HG02870 (cell line): ENCODE data around the gene RGMB.
A peak's percentile ranks its signal among the peaks of the same experiment; 100 is the strongest.

Experiments
- ATAC-seq: cut with Tn5 transposase; IDR thresholded peaks from one replicate; pipeline ENCODE4 v1.9.1; 2021; ENCODE audit warnings: mild to moderate bottlenecking, moderate library complexity; ENCODE audit not compliant: unreplicated experiment

Gene RGMB

DNA sequence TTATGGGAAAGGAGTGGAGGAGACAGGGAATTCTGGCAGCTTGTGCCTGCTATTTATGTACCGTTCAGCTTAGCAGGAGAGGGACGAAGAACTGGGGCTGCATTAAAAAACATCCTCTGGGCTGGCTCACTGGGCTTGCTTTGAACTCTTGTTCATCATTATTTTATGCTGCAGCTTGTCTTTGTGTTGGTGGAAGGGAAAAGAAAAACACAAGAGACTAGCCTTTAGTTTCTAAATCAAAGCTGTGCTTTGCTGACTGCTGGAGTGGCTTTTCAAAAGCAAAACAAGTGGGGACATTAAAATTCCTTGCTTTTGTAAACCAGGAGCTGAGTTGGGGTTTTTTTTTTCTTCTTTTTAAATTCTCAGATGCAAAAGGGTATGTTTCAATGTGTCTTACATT, 5.9 kb upstream of the RGMB start:
- ATAC-seq = no peak

DNA sequence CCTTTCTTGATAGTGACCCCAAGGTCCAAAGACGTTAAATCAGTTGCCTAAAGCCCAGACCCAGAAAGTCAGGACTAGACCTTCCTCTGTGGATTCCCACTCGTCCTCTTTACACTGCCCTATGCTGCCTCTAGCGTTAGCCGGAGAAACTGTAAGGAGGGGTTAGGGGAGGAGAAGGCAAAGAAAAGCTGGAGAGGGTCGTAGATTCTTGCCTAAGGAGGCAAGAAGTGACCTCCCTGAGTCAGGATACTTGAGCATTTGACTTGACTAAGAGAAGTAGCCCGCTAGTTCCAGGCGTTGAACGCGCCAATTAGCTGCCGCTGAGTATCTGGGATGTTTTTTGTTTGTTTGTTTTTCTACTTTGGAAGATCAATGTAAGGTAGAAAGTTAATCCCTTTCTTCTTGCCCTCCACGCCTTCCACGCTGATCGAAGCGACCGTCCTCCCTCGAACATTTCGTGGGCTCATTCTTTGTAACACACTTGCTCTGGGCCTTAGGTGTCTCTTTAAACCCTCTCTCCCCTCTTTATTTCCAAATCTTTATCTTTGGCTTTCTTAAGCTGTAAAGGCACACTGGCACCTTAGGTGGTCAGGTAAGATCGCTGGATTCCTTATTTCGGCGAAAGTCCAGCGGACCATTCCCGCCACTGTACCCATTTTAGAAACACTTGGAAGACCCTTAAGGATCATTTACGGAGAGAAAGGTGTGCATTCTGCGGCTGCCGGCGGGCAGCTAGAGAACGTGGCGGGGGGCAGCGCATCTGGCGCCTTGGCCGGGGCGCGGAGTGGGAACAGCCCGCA, 5.1 kb upstream of the RGMB start:
- peak; percentile 42 for ATAC-seq

DNA sequence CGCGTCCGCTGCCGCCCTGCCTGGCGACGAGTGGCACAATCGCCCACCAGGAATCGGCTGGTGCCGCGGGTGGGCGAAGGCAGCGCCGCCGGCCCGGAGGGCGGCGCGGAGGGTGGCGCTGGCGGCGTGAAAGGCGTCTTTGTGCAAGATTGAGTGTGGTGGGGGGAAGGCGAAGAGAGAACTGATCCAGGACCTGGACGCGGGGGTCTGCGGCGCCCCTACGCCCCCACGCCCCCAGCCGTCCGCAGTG, 4.6 kb upstream of the RGMB start:
- no peak for ATAC-seq

DNA sequence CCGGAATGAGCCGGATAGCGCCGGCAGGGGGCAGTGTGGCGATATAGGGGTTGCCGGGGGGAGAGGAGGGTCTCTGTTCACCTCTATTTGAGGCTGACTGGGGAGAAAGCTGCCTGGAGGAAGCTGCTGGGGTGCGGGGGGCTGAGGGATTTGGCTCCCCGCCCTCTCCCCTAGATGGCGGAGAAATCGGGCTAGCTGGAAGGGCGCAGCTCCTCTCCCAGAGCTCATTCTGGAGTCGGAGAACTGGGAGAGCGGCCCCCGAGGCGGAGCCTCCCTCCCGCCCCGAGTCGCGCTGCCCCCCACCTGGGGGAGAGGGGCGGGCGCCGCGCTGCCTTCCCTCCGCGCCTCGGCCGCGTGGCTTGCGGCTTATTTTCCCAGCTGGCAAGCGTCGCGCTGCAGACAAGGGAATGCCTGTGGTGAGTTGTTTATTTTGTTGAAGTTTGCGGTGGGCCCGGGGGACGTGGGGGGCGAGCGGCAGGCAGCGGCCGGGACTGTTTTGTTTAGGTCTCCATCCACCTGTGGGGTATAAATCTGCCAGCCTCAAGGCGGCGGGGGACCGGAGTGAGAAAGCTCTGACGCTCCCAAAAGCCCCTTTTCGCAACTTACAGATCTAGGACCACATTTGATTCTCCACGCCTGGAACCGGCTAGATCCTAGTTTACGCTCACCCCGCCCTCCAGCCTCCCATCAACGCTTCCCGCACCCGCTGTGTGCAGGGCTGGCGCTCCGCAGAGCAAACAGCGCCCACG, 4.1 kb upstream of the RGMB start:
- ATAC-seq = no peak

DNA sequence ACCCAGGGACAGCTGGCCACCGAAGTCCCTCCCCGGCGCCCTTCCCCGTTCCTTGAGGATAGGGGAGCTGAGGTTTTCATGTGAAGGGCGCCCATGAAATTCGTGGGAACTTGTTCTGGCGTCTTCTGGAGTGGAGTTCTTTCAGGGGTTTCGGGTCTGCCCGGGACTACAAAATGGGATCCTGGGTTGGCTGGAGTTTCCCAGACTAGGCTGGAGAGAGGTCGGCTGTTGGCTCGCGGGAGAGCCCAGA, 3.6 kb upstream of the RGMB start:
- no peak for ATAC-seq

DNA sequence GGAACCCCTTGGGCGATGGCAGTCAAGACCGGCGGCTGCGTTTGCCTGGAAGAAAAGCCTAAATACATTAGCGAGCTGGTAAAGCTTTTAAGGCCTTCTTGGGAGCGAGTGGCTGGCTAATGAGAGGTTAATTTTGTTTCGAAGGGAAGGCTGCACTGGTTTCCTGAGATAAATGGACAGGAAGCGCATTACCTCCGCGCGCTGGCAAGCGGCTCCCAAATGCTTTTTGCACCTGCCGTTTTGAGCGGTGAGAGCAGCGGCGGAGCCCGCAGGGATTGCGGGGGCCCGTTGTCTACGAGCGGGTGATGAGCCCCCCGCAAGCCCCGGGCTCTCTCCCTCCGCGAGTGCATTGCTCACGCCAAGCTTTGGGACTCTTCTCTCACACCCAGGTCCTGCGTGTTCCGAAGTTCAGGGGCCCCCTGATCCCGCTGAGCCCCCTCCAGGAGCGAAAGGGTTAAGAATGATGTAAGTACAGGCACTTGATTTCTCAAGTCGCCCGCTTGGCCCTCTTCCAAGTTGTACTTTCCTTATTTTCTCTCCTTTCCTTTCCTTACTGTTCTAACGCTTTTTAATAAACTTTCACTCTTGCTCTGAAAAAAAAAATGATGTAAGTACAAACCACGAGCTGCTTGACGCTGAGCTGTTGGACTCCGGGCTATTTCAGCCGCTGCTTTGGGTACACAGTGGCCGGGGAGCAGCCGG, 3.1 kb upstream of the RGMB start:
- ATAC-seq = no peak

DNA sequence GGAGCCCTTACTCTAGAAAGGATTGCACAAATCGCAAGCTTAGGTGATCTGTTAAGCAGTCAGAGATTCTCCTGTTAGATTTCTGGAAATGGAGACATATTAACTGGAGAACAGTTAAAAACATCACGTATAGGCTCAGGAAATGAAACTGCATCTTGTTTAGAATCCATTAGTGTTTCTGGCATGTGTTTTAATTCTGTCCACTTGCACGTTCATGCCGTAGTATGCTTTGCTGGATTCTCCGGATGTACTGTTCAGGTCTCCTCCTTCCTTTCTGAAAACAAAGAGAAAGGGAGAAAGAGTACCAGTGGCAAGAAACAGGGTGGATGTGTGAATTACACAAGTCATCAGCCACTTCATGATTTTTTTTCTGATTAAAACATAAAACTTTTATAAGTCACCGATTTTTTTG, 2.5 kb upstream of the RGMB start:
- no peak for ATAC-seq

DNA sequence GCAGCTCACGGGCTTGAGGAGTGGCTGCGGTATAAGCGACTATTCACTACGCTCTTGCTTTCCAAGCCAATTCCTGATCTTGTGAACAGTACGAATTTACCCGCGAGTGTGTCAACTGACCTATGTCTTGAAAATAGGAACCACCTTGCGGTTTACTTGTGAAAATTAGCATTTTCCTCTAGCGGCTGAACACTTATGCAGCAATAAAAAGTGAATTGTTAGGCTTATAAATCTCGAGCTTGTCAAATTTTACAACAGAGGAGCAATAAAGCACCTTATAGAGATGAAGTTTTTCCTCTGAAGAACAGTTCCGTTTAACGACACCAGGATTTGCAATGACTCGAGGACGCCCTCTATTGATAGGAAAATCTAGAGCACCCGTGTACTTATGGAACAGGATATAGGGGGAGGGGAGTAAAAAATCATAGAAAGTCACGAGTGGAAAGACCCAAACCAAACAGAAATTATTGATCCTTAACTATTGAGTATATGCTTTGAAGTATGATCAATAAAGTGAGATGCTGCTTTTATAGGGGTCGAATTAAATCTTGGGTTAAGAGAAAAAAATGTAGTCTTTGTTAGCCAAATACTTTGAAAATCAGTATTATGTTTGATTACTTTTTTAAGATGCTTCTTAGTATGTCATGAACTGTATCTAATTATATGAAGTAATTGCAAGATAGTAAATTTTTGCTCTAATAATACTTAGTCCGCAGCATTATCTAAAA, 1.9 kb upstream of the RGMB start:
- ATAC-seq = no peak

DNA sequence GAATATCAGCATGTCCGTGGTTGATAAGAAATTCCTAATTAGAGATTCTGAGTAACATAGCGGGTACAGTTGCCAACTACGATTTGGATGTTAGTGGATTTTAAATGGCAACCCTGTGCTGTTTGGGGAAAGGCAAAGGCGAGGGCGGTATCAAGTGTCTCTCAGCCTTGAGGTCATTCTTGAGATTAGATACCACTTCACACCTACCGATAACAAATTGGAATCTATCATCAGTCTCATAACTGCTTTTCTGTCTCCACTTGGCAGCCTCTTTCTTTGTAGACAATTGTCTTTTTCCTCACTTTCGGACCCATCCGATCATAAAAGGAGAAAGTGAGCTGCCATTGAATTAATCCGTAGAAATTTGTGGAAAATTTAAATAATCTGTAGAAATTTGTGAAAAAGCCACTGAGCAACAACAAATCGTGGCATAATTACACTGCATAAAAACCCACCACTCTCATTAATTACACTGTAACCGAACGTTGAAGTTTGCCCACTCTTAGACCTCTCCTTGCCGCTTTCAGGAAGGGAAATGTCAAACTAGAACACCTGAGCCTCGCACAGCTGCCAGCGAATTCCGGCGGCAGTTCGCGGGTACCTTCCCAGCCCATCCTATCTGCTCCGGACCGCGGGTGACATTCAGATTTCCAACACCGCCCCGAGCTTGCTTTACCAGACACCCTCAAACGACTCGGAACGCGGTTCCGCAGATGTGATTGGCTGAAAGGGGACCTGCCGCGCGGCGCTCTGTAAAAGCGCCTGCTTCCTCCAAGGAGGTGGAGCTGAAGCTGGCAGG, 849 bp upstream of the RGMB start:
- peak; percentile 28 for ATAC-seq

DNA sequence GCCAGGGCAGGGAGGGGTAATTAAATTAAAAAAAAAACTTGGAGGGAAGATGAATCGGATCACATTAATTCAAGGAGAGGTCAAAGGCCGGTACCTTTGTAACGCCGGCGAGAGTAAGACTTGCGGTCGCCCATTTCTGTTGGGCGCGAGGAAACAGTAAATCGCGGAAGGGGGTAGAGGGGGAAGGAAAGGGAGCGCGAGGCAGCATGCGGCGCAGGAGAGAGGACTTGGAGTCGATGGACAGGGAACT, 324 bp upstream of the RGMB start:
- ATAC-seq = no peak

DNA sequence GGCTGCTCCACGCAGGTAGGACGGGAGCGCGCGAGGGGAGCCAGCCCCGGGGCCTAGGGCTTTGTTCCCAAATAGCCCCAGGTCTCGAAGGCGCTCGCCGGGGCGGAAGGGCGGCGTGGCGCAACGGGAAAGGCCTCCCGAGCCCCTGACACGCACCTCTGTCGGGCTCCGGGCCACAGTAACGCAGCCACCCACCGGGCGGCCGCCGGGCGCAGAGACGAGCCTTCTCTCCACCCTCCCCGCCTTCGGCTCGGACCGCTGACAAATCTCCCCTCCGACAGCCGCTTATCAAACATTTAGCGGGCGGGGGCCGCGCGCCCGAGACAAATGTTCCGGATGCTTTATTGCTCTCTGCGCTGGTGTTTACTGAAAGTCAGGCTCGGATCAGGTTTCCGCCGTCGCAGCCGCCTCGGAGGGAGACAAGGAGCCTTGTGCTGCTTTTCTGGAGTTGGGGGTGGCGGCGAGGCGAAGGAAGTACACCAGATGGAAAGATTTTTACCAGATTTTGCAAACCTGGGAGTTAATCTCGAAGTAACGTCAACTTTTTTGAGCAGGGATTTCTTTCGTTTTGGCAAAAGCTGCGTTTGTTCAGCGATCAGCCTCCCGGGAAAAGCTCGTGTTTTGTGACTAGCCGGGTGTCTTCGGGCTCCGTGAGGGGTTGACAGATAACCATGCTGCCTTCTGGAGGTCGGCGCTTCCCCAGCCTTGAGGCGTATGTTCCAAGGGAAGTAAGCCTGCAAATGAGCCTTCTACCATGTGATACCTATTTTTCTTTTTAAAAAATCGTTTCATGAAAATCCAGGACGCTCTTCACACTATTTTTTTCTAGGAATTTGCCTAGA, 950 bp downstream of the RGMB start:
- ATAC-seq = peak; percentile 24

DNA sequence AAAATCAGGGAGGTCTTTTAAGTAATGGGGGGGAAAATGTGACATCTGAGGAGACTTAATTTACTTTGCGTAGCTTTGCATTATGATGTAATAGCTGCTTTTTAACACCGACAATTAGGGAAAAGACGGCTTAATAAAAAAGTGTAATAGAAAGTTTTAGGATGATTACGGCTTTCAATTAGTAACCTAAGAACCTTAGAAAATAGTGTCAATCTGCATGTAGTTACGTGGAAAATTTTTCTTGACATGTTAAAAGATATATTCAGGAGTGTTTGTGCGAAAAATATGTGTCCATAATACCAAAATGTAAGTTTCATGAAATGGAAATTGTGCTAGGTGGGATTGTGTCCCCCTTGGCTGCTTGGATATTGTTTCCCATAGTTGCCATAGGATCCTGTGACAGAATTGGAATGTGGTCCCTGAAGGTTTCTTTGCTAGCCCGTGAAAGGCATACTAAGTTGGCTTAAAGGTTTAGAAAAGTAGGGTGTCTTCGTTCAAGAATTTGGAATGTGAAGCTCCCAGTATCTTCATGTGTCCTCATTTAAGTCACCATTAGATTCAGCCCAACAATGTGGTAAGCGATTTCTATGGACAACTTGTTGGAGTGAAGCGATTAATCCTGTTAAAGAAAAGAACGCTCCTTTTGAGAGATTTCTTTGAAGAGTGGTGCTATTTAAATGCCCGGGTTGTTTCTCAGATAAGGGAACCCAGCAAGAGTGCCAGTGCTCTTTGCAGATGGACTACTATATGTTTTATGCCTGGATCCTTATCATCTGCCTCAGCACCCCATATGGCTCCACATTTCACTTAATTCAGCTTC, 2.0 kb downstream of the RGMB start:
- no peak for ATAC-seq

DNA sequence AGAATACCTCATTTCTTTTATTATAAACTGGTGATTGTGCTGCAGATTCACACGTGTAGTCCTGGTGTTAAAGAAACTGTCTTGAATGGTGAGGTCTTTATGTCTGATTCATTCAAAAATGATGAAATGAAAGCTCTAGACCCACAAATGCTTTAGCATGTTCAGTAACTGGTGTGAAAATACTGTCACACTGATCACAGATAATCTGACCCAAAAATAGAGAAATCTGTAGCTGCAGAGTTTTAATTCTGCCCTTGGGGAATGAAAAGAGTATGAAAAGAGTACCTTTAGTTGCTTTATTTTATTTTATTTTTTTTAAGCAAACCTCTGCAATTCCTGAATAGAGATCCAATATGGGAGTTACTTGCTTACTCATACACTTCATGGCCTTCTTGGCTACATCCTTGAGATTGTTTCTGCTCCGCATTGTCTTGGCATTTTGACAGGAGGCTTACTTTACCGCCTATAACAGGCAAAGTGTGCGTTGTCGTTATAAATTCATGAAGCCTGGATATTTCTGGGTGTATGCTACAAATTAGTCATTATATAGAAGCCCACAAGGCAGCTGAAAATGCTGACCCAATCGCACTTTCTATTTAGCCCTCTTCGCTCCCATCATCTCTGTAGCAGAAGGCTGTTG, 2.7 kb downstream of the RGMB start:
- no peak for ATAC-seq

DNA sequence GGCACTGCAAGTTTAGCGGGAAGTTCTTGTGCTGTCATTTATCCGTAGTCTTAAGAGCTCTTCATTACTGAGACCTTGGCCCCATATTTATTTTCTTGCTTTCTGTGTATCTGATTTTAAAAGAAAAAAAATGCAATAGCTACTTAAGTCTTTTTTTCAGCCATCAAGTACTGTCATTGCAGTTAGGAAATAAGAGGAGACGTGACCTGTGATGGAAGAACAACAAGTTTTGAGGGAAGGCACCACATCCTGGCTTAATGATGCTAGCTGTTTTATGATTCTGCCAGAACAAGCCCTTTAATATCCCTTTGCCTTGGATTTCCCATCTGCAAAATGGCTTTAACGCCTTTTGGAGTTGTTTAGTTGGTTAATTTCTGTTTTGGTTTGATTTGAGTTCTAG, 3.8 kb downstream of the RGMB start:
- no peak for ATAC-seq

DNA sequence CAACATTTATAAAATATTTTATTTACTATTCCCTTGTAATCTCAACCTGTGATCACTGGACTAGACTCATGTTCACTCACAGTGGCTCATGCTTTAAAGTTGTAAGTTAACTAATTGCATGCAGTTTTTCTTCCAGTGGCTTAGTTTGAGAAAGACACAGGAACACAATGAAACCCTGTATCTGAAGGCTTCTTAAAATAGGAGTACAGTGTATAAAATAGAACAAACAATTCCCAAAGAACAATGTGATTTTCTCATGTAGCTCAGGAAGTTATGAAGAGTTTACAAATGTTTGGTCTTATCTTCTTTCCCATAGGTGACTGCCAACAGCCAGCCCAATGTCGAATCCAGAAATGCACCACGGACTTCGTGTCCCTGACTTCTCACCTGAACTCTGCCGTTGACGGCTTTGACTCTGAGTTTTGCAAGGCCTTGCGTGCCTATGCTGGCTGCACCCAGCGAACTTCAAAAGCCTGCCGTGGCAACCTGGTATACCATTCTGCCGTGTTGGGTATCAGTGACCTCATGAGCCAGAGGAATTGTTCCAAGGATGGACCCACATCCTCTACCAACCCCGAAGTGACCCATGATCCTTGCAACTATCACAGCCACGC, 5.9 kb downstream of the RGMB start:
- ATAC-seq = no peak

DNA sequence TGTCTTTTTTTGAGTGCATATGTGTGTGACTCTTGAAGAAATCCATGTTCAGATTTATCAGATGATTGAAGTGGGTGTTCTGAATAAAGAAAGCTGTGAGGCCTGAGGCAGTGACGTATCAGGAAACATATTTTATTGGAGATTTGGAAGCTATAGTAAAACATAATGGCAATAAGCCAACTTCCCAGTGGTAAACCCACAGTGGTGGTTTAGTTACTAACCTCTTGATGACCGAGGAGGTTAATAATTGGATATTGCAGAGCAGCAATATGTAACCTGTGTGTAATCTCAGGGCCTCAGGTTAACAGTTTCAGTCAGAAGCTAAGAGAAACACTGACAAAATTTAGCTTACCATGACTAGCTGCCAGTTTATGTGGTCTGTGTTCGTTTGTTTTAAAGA, 6.9 kb downstream of the RGMB start:
- ATAC-seq = no peak

DNA sequence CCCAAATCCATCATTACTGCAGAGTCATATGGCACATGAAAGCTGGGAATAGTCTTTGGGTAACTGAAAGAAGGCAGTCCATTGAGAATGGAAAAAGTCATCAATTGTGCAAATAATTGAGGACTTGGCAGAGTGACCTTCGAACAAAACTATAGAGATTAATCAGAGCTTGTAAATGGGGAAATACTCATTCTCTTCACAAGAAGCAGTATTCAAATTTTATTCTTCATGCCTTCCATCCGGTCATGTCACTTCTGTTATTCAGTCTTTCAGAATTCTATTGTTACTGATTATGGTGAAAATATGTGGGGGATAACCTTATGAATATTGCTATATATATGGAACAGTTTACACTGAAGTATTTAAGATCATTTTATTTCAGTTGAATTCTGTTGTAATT, 8.1 kb downstream of the RGMB start:
- ATAC-seq = no peak

DNA sequence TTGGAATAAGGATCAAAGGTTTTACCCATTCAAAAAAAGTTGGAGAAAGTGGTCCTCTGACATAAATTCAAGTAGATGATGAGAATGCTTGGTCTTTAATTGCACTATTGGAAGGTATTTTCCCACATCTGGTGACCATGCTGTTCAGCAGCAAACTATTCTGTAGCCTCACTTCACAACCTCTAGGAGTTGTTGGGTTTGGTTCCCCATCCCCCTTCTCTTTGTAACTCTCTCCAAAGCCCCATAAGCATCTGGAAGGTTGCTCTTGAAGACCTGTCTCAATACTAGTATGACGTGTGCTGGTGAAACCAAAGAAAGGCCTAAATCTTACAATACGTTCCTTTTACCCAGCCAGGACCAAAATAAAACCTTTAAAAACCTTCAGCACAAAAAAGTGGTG, 8.5 kb downstream of the RGMB start:
- no peak for ATAC-seq
